Omental fat pad (tissue), 4 donors: Measurements from ENCODE around the gene TP73. TPM values are rescaled to one million over a fixed set of nuclear protein-coding genes. Genes with fewer than 3 reads are reported as not detected.
A peak's percentile ranks its signal among the peaks of the same experiment; 100 is the strongest.

Source experiments
- ATAC-seq: fragments of 150-250 bp; one replicate; pipeline ENCODE4 v1.9.1; 2016; ENCODE audit warnings: mild to moderate bottlenecking, moderate library complexity; ENCODE audit not compliant: low FRiP score
- DNase-seq: peaks from one replicate; pipeline ENCODE4 v3.0.0-alpha.2; 2019; ENCODE audit warnings: low spot score
- CTCF ChIP-seq, 3 donors: fragments of 450-650 bp; IDR thresholded peaks; one replicate each; pipeline ENCODE4 v1.5.1; 2016 to 2017; ENCODE audit warnings: antibody characterized with exemption in 3 of 3, mild to moderate bottlenecking in 3 of 3, moderate library complexity in 2 of 3
- total RNA-seq, 4 donors: library from RNA; depleted of rRNA; stranded (reverse); fragments of >200 nt; gene quantifications; one replicate each; pipeline ENCODE4 v1.1.0, GENCODE V29; 2016

The TP73 gene
- total RNA-seq, 4 donors from 2014 or later = not detected

- DNase-seq = no peak
- ATAC-seq = no peak
- no peak for TF ChIP-seq CTCF (IDR thresholded peaks at IDR 0.05)
Observed at GRCh38 chr1:3612123-3612522, 40.2 kb upstream of the TP73 start.

GRCh38 chr1:3614755-3615742 lies 37.3 kb upstream of the TP73 start:
- TF ChIP-seq CTCF (IDR thresholded peaks at IDR 0.05) = no peak
- no peak for ATAC-seq
- no peak for DNase-seq

GRCh38 chr1:3616861-3617260 lies 35.5 kb upstream of the TP73 start:
- ATAC-seq (no peak), DNase-seq (no peak)
- no peak for TF ChIP-seq CTCF (IDR thresholded peaks at IDR 0.05)

- DNase-seq (no peak), ATAC-seq (no peak)
- TF ChIP-seq CTCF (IDR thresholded peaks at IDR 0.05) = no peak
Observed at GRCh38 chr1:3617806-3618345, 34.4 kb upstream of the TP73 start.

GRCh38 chr1:3618531-3618880 lies 33.8 kb upstream of the TP73 start:
- no peak for TF ChIP-seq CTCF (IDR thresholded peaks at IDR 0.05)
- DNase-seq (no peak), ATAC-seq (no peak)

- peak in 2 of 3 donors; percentile 52 to 58 for TF ChIP-seq CTCF (IDR thresholded peaks at IDR 0.05)
- peak; percentile 82 for DNase-seq
- ATAC-seq = peak; percentile 76
Observed at GRCh38 chr1:3618881-3619671, 33.2 kb upstream of the TP73 start.
